HG02763 (cell line): ENCODE measurements around the gene CRACR2A.

Experiments used
- ATAC-seq: cut with Tn5 transposase; IDR thresholded peaks from one replicate; pipeline ENCODE4 v1.9.1; 2021; ENCODE audit warnings: mild to moderate bottlenecking, moderate library complexity; ENCODE audit not compliant: unreplicated experiment

The CRACR2A gene

GRCh38 chr12:3684449-3685051, 68.4 kb downstream of the CRACR2A start:
- no peak for ATAC-seq

- ATAC-seq: no peak
Measured at GRCh38 chr12:3683670-3684069, 69.2 kb downstream of the CRACR2A start.

- ATAC-seq: no peak
Measured at GRCh38 chr12:3681595-3682061, 71.3 kb downstream of the CRACR2A start.

- no peak for ATAC-seq
Measured at GRCh38 chr12:3680919-3681594, 71.9 kb downstream of the CRACR2A start.

- no peak for ATAC-seq
Measured at GRCh38 chr12:3679831-3680230, 73.1 kb downstream of the CRACR2A start.

GRCh38 chr12:3677609-3678008, 75.3 kb downstream of the CRACR2A start:
- no peak for ATAC-seq

GRCh38 chr12:3673981-3674708, 78.8 kb downstream of the CRACR2A start:
- no peak for ATAC-seq

- ATAC-seq: no peak
Measured at GRCh38 chr12:3672113-3672509, 80.8 kb downstream of the CRACR2A start.

- no peak for ATAC-seq
Measured at GRCh38 chr12:3671330-3672112, 81.4 kb downstream of the CRACR2A start.

- no peak for ATAC-seq
Measured at GRCh38 chr12:3670083-3670620, 82.8 kb downstream of the CRACR2A start.

- no peak for ATAC-seq
Measured at GRCh38 chr12:3669594-3669993, 83.3 kb downstream of the CRACR2A start.

GRCh38 chr12:3668479-3669165, 84.3 kb downstream of the CRACR2A start:
- ATAC-seq: no peak

- no peak for ATAC-seq
Measured at GRCh38 chr12:3667485-3667884, 85.4 kb downstream of the CRACR2A start.

GRCh38 chr12:3666441-3666840, 86.5 kb downstream of the CRACR2A start:
- no peak for ATAC-seq

GRCh38 chr12:3662521-3662921, 90.4 kb downstream of the CRACR2A start:
- no peak for ATAC-seq

GRCh38 chr12:3661028-3661427, 91.9 kb downstream of the CRACR2A start:
- ATAC-seq: no peak

- no peak for ATAC-seq
Measured at GRCh38 chr12:3658327-3659163, 94.4 kb downstream of the CRACR2A start.

GRCh38 chr12:3656946-3657622, 95.8 kb downstream of the CRACR2A start:
- ATAC-seq: no peak

GRCh38 chr12:3655328-3655900, 97.5 kb downstream of the CRACR2A start:
- no peak for ATAC-seq
